ENCODE data around the gene MARCHF3.

Gene MARCHF3

GRCh38 chr5:126920291-126920690 lies 110.1 kb downstream of the MARCHF3 start:
- no peak for TF ChIP-seq BHLHE40 (IDR thresholded peaks at IDR 0.05; ENCODE audit: borderline replicate concordance)
- TF ChIP-seq TARDBP (IDR thresholded peaks at IDR 0.05): no peak
- TF ChIP-seq HDGF (IDR thresholded peaks at IDR 0.05; ENCODE audit: borderline replicate concordance): no peak
- TF ChIP-seq NFRKB (IDR thresholded peaks at IDR 0.05): no peak
- TF ChIP-seq FOXA1 (IDR thresholded peaks at IDR 0.05): no peak
- ChIA-PET POLR2A (no interaction called here), CTCF (no interaction called here)
- no peak for DNase-seq (ENCODE audit: extremely low spot score)

- ChIA-PET POLR2A (no interaction called here), CTCF (no interaction called here)
- no peak for TF ChIP-seq CTBP1 (IDR thresholded peaks at IDR 0.05; ENCODE audit: borderline replicate concordance)
- TF ChIP-seq SUZ12 (IDR thresholded peaks at IDR 0.05): no peak
- TF ChIP-seq ZNF384 (IDR thresholded peaks at IDR 0.05): no peak
- no peak for TF ChIP-seq LEF1 (IDR thresholded peaks at IDR 0.05; ENCODE audit: borderline replicate concordance)
- DNase-seq (ENCODE audit: extremely low spot score): no peak
Observed at GRCh38 chr5:126919566-126919965, 110.8 kb downstream of the MARCHF3 start.

- POLR2A ChIA-PET: no interaction called here
- DNase-seq (ENCODE audit: extremely low spot score): no peak
- CTCF ChIA-PET: no interaction called here
- no peak for TF ChIP-seq FOXA1 (IDR thresholded peaks at IDR 0.05)
- TF ChIP-seq PKNOX1 (IDR thresholded peaks at IDR 0.05): no peak
- no peak for TF ChIP-seq SP1 (IDR thresholded peaks at IDR 0.05)
- no peak for TF ChIP-seq LEF1 (IDR thresholded peaks at IDR 0.05; ENCODE audit: borderline replicate concordance)
- TF ChIP-seq FOXK2 (IDR thresholded peaks at IDR 0.05): no peak
- no peak for TF ChIP-seq FOXM1 (IDR thresholded peaks at IDR 0.05; ENCODE audit: borderline replicate concordance)
- TF ChIP-seq ZNF384 (IDR thresholded peaks at IDR 0.05): no peak
- no peak for TF ChIP-seq HDGF (IDR thresholded peaks at IDR 0.05; ENCODE audit: borderline replicate concordance)
- TF ChIP-seq L3MBTL2 (conservative IDR thresholded peaks at IDR 0.05): no peak
- no peak for TF ChIP-seq NFRKB (IDR thresholded peaks at IDR 0.05)
- no peak for TF ChIP-seq ELF4 (IDR thresholded peaks at IDR 0.05)
- no peak for TF ChIP-seq BHLHE40 (IDR thresholded peaks at IDR 0.05; ENCODE audit: borderline replicate concordance)
Observed at GRCh38 chr5:126918615-126918957, 111.8 kb downstream of the MARCHF3 start.

- DNase-seq (ENCODE audit: extremely low spot score): peak; percentile 27
- ChIA-PET CTCF (no interaction called here), POLR2A (no interaction called here)
- no peak for TF ChIP-seq SUZ12 (IDR thresholded peaks at IDR 0.05)
- TF ChIP-seq PKNOX1 (IDR thresholded peaks at IDR 0.05): no peak
- TF ChIP-seq TARDBP (IDR thresholded peaks at IDR 0.05): no peak
- TF ChIP-seq FOXK2 (IDR thresholded peaks at IDR 0.05): no peak
- no peak for TF ChIP-seq FOXA1 (IDR thresholded peaks at IDR 0.05)
- no peak for TF ChIP-seq ELF4 (IDR thresholded peaks at IDR 0.05)
- no peak for TF ChIP-seq BHLHE40 (IDR thresholded peaks at IDR 0.05; ENCODE audit: borderline replicate concordance)
- no peak for TF ChIP-seq NFRKB (IDR thresholded peaks at IDR 0.05)
- no peak for TF ChIP-seq LEF1 (IDR thresholded peaks at IDR 0.05; ENCODE audit: borderline replicate concordance)
- no peak for TF ChIP-seq L3MBTL2 (conservative IDR thresholded peaks at IDR 0.05)
- TF ChIP-seq ZNF384 (IDR thresholded peaks at IDR 0.05): no peak
- TF ChIP-seq SP1 (IDR thresholded peaks at IDR 0.05): no peak
- no peak for TF ChIP-seq HDGF (IDR thresholded peaks at IDR 0.05; ENCODE audit: borderline replicate concordance)
- TF ChIP-seq FOXM1 (IDR thresholded peaks at IDR 0.05; ENCODE audit: borderline replicate concordance): no peak
- no peak for TF ChIP-seq CTBP1 (IDR thresholded peaks at IDR 0.05; ENCODE audit: borderline replicate concordance)
- no peak for TF ChIP-seq ARNT (IDR thresholded peaks at IDR 0.05)
Observed at GRCh38 chr5:126917918-126918614, 112.3 kb downstream of the MARCHF3 start.

- POLR2A ChIA-PET: no interaction called here
- DNase-seq (ENCODE audit: extremely low spot score): no peak
- TF ChIP-seq L3MBTL2 (conservative IDR thresholded peaks at IDR 0.05): no peak
- TF ChIP-seq FOXA1 (IDR thresholded peaks at IDR 0.05): no peak
- no peak for TF ChIP-seq FOXK2 (IDR thresholded peaks at IDR 0.05)
- no peak for TF ChIP-seq BHLHE40 (IDR thresholded peaks at IDR 0.05; ENCODE audit: borderline replicate concordance)
- no peak for TF ChIP-seq TARDBP (IDR thresholded peaks at IDR 0.05)
- no peak for TF ChIP-seq LEF1 (IDR thresholded peaks at IDR 0.05; ENCODE audit: borderline replicate concordance)
- no peak for TF ChIP-seq ARNT (IDR thresholded peaks at IDR 0.05)
- no peak for TF ChIP-seq HDGF (IDR thresholded peaks at IDR 0.05; ENCODE audit: borderline replicate concordance)
- no peak for TF ChIP-seq FOXM1 (IDR thresholded peaks at IDR 0.05; ENCODE audit: borderline replicate concordance)
- no peak for TF ChIP-seq SUZ12 (IDR thresholded peaks at IDR 0.05)
- TF ChIP-seq NFRKB (IDR thresholded peaks at IDR 0.05): no peak
- no peak for TF ChIP-seq SP1 (IDR thresholded peaks at IDR 0.05)
- TF ChIP-seq ELF4 (IDR thresholded peaks at IDR 0.05): no peak
- TF ChIP-seq PKNOX1 (IDR thresholded peaks at IDR 0.05): no peak
- CTCF ChIA-PET: no interaction called here
Observed at GRCh38 chr5:126915496-126915895, 114.9 kb downstream of the MARCHF3 start.

GRCh38 chr5:126914801-126915436 lies 115.4 kb downstream of the MARCHF3 start:
- CTCF ChIA-PET: interaction anchor here (0.6 kb wide), 1 partner anchor 1789 kb away, joined by 3 read pairs; no protein-coding TSS in a partner anchor
- POLR2A ChIA-PET: no interaction called here
- no peak for DNase-seq (ENCODE audit: extremely low spot score)
- TF ChIP-seq FOXK2 (IDR thresholded peaks at IDR 0.05): no peak
- TF ChIP-seq PKNOX1 (IDR thresholded peaks at IDR 0.05): no peak
- no peak for TF ChIP-seq FOXA1 (IDR thresholded peaks at IDR 0.05)
- TF ChIP-seq L3MBTL2 (conservative IDR thresholded peaks at IDR 0.05): no peak
- no peak for TF ChIP-seq FOXM1 (IDR thresholded peaks at IDR 0.05; ENCODE audit: borderline replicate concordance)
- no peak for TF ChIP-seq HDGF (IDR thresholded peaks at IDR 0.05; ENCODE audit: borderline replicate concordance)
- no peak for TF ChIP-seq ELF4 (IDR thresholded peaks at IDR 0.05)
- TF ChIP-seq SUZ12 (IDR thresholded peaks at IDR 0.05): no peak
- TF ChIP-seq ZNF384 (IDR thresholded peaks at IDR 0.05): no peak
- TF ChIP-seq ARNT (IDR thresholded peaks at IDR 0.05): no peak
- TF ChIP-seq LEF1 (IDR thresholded peaks at IDR 0.05; ENCODE audit: borderline replicate concordance): no peak
- TF ChIP-seq TARDBP (IDR thresholded peaks at IDR 0.05): no peak
- TF ChIP-seq BHLHE40 (IDR thresholded peaks at IDR 0.05; ENCODE audit: borderline replicate concordance): no peak
- TF ChIP-seq CTBP1 (IDR thresholded peaks at IDR 0.05; ENCODE audit: borderline replicate concordance): no peak
- no peak for TF ChIP-seq SP1 (IDR thresholded peaks at IDR 0.05)
- TF ChIP-seq NFRKB (IDR thresholded peaks at IDR 0.05): no peak
